ENCODE data around the gene NFIB.

Gene NFIB

GRCh38 chr9:14180093-14180959 lies 133.6 kb downstream of the NFIB start:
- FAIRE-seq (peak; percentile 78), DNase-seq (ENCODE audit: insufficient read length, low spot score) (no peak)
- no peak for TF ChIP-seq POLR2A (IDR thresholded peaks at IDR 0.05; ENCODE audit: low read depth, low read length)

GRCh38 chr9:14179449-14179848 lies 134.5 kb downstream of the NFIB start:
- no peak for DNase-seq (ENCODE audit: insufficient read length, low spot score)
- no peak for FAIRE-seq
- TF ChIP-seq POLR2A (IDR thresholded peaks at IDR 0.05; ENCODE audit: low read depth, low read length), result no peak

- no peak for FAIRE-seq
- TF ChIP-seq POLR2A (IDR thresholded peaks at IDR 0.05; ENCODE audit: low read depth, low read length), result no peak
- no peak for DNase-seq (ENCODE audit: insufficient read length, low spot score)
Observed at GRCh38 chr9:14175778-14176177, 138.2 kb downstream of the NFIB start.

GRCh38 chr9:14173713-14174112 lies 140.2 kb downstream of the NFIB start:
- TF ChIP-seq POLR2A (IDR thresholded peaks at IDR 0.05; ENCODE audit: low read depth, low read length), result no peak
- no peak for DNase-seq (ENCODE audit: insufficient read length, low spot score)
- FAIRE-seq, result peak; percentile 36

- FAIRE-seq (peak; percentile 96), DNase-seq (ENCODE audit: insufficient read length, low spot score) (peak; percentile 4)
- no peak for TF ChIP-seq POLR2A (IDR thresholded peaks at IDR 0.05; ENCODE audit: low read depth, low read length)
Observed at GRCh38 chr9:14170973-14171596, 142.9 kb downstream of the NFIB start.

GRCh38 chr9:14170392-14170931 lies 143.5 kb downstream of the NFIB start:
- no peak for TF ChIP-seq POLR2A (IDR thresholded peaks at IDR 0.05; ENCODE audit: low read depth, low read length)
- DNase-seq (ENCODE audit: insufficient read length, low spot score), result no peak
- FAIRE-seq, result no peak

GRCh38 chr9:14168381-14168780 lies 145.6 kb downstream of the NFIB start:
- TF ChIP-seq POLR2A (IDR thresholded peaks at IDR 0.05; ENCODE audit: low read depth, low read length), result no peak
- FAIRE-seq (no peak), DNase-seq (ENCODE audit: insufficient read length, low spot score) (no peak)

- no peak for TF ChIP-seq POLR2A (IDR thresholded peaks at IDR 0.05; ENCODE audit: low read depth, low read length)
- FAIRE-seq (no peak), DNase-seq (ENCODE audit: insufficient read length, low spot score) (no peak)
Observed at GRCh38 chr9:14165376-14166035, 148.4 kb downstream of the NFIB start.

- FAIRE-seq, result no peak
- no peak for TF ChIP-seq POLR2A (IDR thresholded peaks at IDR 0.05; ENCODE audit: low read depth, low read length)
Observed at GRCh38 chr9:14164908-14165307, 149.0 kb downstream of the NFIB start.

GRCh38 chr9:14159440-14160216 lies 154.3 kb downstream of the NFIB start:
- TF ChIP-seq POLR2A (IDR thresholded peaks at IDR 0.05; ENCODE audit: low read depth, low read length), result no peak
- DNase-seq (ENCODE audit: insufficient read length, low spot score) (no peak), FAIRE-seq (peak; percentile 41)

More at GRCh38 chr9:14164908-14165307, 149.0 kb downstream of the NFIB start:
- no peak for DNase-seq (ENCODE audit: insufficient read length, low spot score)

- DNase-seq (ENCODE audit: insufficient read length, low spot score), result peak; percentile 6
Observed at GRCh38 chr9:14158916-14159315, 155.0 kb downstream of the NFIB start.

GRCh38 chr9:14158136-14158813 lies 155.7 kb downstream of the NFIB start:
- no peak for DNase-seq (ENCODE audit: insufficient read length, low spot score)
- FAIRE-seq, result peak; percentile 33
- TF ChIP-seq POLR2A (IDR thresholded peaks at IDR 0.05; ENCODE audit: low read depth, low read length), result no peak

More at GRCh38 chr9:14158916-14159315, 155.0 kb downstream of the NFIB start:
- FAIRE-seq, result peak; percentile 94
- TF ChIP-seq POLR2A (IDR thresholded peaks at IDR 0.05; ENCODE audit: low read depth, low read length), result no peak

GRCh38 chr9:14157191-14157590 lies 156.8 kb downstream of the NFIB start:
- DNase-seq (ENCODE audit: insufficient read length, low spot score), result no peak
- no peak for TF ChIP-seq POLR2A (IDR thresholded peaks at IDR 0.05; ENCODE audit: low read depth, low read length)
- no peak for FAIRE-seq
